Gastroesophageal sphincter (tissue), 3 donors: ENCODE results near the gene PPP1R37.
"Not testable (repeated sequence)": the region's sequence is repeated elsewhere in the genome, so short reads cannot be mapped to it uniquely, and the experiment has no call there.

Experiments used
- EP300 ChIP-seq: sonication (generic); formaldehyde crosslinking; IDR thresholded peaks from one replicate; pipeline ENCODE4 v1.6.1; 2017; ENCODE audit warnings: antibody characterized with exemption, mild to moderate bottlenecking
- POLR2A ChIP-seq, 2 donors: fragments of 450-650 bp; IDR thresholded peaks; one replicate each; pipeline ENCODE4 v1.6.1; 2017; ENCODE audit warnings: antibody characterized with exemption in 2 of 2, mild to moderate bottlenecking in 2 of 2, moderate library complexity in 1 of 2
- POLR2AphosphoS5 ChIP-seq: sonication (generic); formaldehyde crosslinking; IDR thresholded peaks from one replicate; pipeline ENCODE4 v1.6.1; 2017; ENCODE audit warnings: antibody characterized with exemption
- TF ChIP-seq, protein P1 (sequence below), 4 experiments: fragments of 200-600 bp in 2 of 4; fragments of 450-650 bp in 2 of 4; sonication (generic) in 1 of 4; IDR thresholded peaks; one replicate each; pipeline ENCODE4 v1.5.1; 2017 to 2019; ENCODE audit warnings: antibody characterized with exemption in 4 of 4, mild to moderate bottlenecking in 2 of 4, moderate library complexity in 2 of 4

DNA sequence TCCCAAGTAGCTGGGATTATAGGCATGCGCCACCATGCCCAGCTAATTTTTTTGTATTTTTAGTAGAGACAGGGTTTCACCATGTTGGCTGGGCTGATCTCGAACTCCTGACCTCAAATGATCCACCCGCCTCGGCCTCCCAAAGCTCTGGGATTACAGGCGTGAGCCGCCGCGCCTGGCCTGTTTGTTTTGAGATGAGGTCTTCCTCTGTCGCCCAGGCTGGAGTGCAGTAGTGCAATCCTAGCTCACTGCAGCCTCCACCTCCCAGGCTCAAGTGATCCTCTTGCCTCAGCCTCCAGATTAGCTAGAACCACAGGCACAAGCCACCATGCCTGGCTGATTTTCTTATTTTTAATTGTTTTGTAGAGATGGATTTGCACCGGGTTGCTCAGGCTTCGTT is 13.4 kb downstream of the PPP1R37 start:
- TF ChIP-seq, protein P1, sequence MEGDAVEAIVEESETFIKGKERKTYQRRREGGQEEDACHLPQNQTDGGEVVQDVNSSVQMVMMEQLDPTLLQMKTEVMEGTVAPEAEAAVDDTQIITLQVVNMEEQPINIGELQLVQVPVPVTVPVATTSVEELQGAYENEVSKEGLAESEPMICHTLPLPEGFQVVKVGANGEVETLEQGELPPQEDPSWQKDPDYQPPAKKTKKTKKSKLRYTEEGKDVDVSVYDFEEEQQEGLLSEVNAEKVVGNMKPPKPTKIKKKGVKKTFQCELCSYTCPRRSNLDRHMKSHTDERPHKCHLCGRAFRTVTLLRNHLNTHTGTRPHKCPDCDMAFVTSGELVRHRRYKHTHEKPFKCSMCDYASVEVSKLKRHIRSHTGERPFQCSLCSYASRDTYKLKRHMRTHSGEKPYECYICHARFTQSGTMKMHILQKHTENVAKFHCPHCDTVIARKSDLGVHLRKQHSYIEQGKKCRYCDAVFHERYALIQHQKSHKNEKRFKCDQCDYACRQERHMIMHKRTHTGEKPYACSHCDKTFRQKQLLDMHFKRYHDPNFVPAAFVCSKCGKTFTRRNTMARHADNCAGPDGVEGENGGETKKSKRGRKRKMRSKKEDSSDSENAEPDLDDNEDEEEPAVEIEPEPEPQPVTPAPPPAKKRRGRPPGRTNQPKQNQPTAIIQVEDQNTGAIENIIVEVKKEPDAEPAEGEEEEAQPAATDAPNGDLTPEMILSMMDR (IDR thresholded peaks at IDR 0.05): not testable (repeated sequence)
- not testable (repeated sequence) for TF ChIP-seq POLR2A (IDR thresholded peaks at IDR 0.05); POLR2AphosphoS5; EP300
